ENCODE data around the gene NPRL2. TPM values are rescaled to one million over a fixed set of nuclear protein-coding genes. Genes with fewer than 3 reads are reported as not detected.
A peak's percentile ranks its signal among the peaks of the same experiment; 100 is the strongest.

Gene NPRL2
- total and polyA plus RNA-seq, 2 experiments from 2014 or later: 22.3 to 27.7 TPM

GRCh38 chr3:50372349-50372748, 21.8 kb upstream of the NPRL2 start:
- Histone ChIP-seq H3K36me3 (ENCODE audit: insufficient read depth) (no peaks in the 10 kb centered on the region), H3K27me3 (ENCODE audit: insufficient read depth) (no peaks in the 10 kb centered on the region), H3K4me3 (no peak overlapping the region), H3K9me2 (ENCODE audit: insufficient read depth) (no peaks in the 10 kb centered on the region), H3K79me2 (replicated peaks; ENCODE audit: insufficient read depth) (no peaks in the 10 kb centered on the region), H3K27ac (ENCODE audit: low read depth) (no peak overlapping the region), H2AFZ (no peak overlapping the region), H3F3A (replicated peaks; ENCODE audit: low read depth) (no peaks in the 10 kb centered on the region), H3K4me2 (peak overlapping the region; percentile 67; the same call in 1 of the 2 replicates), H3K4me1 (ENCODE audit: insufficient read depth) (peaks cover 11% of the 10 kb centered on the region), H4K20me1 (replicated peaks; ENCODE audit: insufficient read depth) (no peaks in the 10 kb centered on the region)
- no peaks in the 10 kb centered on the region; the same call in 2 of the 3 replicates for H3K36me3 Mint-ChIP-seq (ENCODE audit: low read depth)
- DNase-seq (ENCODE audit: low spot score): no peak
- TF ChIP-seq CREB1 (CRISPR knock-in tag; IDR thresholded peaks at IDR 0.05; ENCODE audit: low read depth) (no peak), ZNF462 (CRISPR knock-in tag; IDR thresholded peaks at IDR 0.05) (no peak)
- no peaks in the 10 kb centered on the region; the same call in 2 of the 3 replicates for H3K9me3 Mint-ChIP-seq
- H3K4me3 Mint-ChIP-seq: no peak overlapping the region; the same call in 2 of the 3 replicates
- H3K4me1 Mint-ChIP-seq: peaks cover 31% of the 10 kb centered on the region
- H3K27ac Mint-ChIP-seq: no peak overlapping the region; the same call in 1 of the 2 replicates
- peaks cover 19% of the 10 kb centered on the region for H3K27me3 Mint-ChIP-seq (ENCODE audit: insufficient read depth, low read depth, poor library complexity)
- peak; percentile 15 for ATAC-seq

- Histone ChIP-seq H3K27me3 (ENCODE audit: insufficient read depth) (no peaks in the 10 kb centered on the region), H3F3A (replicated peaks; ENCODE audit: low read depth) (no peaks in the 10 kb centered on the region), H3K27ac (ENCODE audit: low read depth) (no peak overlapping the region), H3K36me3 (ENCODE audit: insufficient read depth) (no peaks in the 10 kb centered on the region), H3K4me1 (ENCODE audit: insufficient read depth) (peaks cover 11% of the 10 kb centered on the region), H3K9me2 (ENCODE audit: insufficient read depth) (no peaks in the 10 kb centered on the region), H2AFZ (no peak overlapping the region), H3K4me3 (no peak overlapping the region), H3K79me2 (replicated peaks; ENCODE audit: insufficient read depth) (no peaks in the 10 kb centered on the region), H3K4me2 (no peak overlapping the region), H4K20me1 (replicated peaks; ENCODE audit: insufficient read depth) (no peaks in the 10 kb centered on the region)
- no peaks in the 10 kb centered on the region; the same call in 2 of the 3 replicates for H3K9me3 Mint-ChIP-seq
- TF ChIP-seq EZH2 (IDR thresholded peaks at IDR 0.05; ENCODE audit: low read depth, unreplicated experiment) (no peak), ZNF331 (CRISPR knock-in tag; IDR thresholded peaks at IDR 0.05; ENCODE audit: low read depth) (no peak), POLR2AphosphoS5 (IDR thresholded peaks at IDR 0.05; ENCODE audit: low read depth) (no peak), ETS1 (IDR thresholded peaks at IDR 0.05) (no peak), STAT1 (IDR thresholded peaks at IDR 0.05; ENCODE audit: unreplicated experiment) (no peak)
- no peaks in the 10 kb centered on the region; the same call in 2 of the 3 replicates for H3K36me3 Mint-ChIP-seq (ENCODE audit: low read depth)
- H3K27ac Mint-ChIP-seq: no peak overlapping the region
- H3K27me3 Mint-ChIP-seq (ENCODE audit: insufficient read depth, low read depth, poor library complexity): peaks cover 22% of the 10 kb centered on the region
- no peak for ATAC-seq
- peaks cover 29% of the 10 kb centered on the region for H3K4me1 Mint-ChIP-seq
- no peak for DNase-seq (ENCODE audit: low spot score)
- no peak overlapping the region; the same call in 2 of the 3 replicates for H3K4me3 Mint-ChIP-seq
Observed at GRCh38 chr3:50371133-50371685, 20.6 kb upstream of the NPRL2 start.
